ENCODE data around the gene ASPSCR1. TPM values are rescaled to one million over a fixed set of nuclear protein-coding genes. Genes with fewer than 3 reads are reported as not detected.

ASPSCR1 gene
- total and polyA plus RNA-seq, 2 donors from 2014 or later = 35.2 to 57.5 TPM

DNA sequence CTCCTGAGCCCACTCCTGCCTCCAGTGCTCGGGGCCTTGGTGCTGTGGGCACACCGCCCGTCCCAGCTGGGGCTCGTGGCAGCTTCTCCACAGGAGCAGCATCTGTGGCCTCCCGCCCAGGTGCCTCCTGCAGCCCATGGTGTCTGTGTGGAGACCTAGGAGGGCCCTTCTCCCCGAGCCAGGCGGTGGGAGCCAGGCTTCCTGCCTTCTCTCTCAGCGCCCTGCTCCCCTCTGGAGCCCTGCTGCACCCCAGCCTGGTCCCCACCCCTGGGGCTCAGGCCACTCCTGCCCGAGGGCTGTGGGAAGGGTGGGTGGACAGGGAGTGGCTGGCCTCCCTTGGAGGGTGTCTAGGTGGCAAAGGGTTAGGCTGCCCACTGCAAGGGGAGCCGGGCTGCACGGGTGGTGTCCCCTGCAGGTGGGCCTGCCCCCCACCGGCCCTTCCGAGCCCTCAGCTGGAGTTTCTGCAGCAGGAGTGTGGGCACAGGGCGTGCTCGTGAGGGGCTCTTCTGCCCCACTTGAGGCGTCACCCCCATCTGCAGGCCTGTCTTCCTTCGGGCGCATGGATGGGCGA, 34.3 kb downstream of the ASPSCR1 start:
- no peaks in the 10 kb centered on the region for H3K36me3 ChIP-seq (ENCODE audit: control insufficient read depth in 2 of 3, insufficient read depth in 3 of 3, low read length in 3 of 3)
- no peak overlapping the region for H3K9ac ChIP-seq (ENCODE audit: low read length in 3 of 3)
- no peaks in the 10 kb centered on the region for H3K27me3 ChIP-seq (ENCODE audit: control insufficient read depth, insufficient read depth, low read length)
- intact Hi-C loops (cut with DNase I) = loop anchor here (10.0 kb wide), 1 partner anchor 47 kb away; the partner anchor contains the start of gene NOTUM
- no peak for DNase-seq
- TF ChIP-seq, protein P1, sequence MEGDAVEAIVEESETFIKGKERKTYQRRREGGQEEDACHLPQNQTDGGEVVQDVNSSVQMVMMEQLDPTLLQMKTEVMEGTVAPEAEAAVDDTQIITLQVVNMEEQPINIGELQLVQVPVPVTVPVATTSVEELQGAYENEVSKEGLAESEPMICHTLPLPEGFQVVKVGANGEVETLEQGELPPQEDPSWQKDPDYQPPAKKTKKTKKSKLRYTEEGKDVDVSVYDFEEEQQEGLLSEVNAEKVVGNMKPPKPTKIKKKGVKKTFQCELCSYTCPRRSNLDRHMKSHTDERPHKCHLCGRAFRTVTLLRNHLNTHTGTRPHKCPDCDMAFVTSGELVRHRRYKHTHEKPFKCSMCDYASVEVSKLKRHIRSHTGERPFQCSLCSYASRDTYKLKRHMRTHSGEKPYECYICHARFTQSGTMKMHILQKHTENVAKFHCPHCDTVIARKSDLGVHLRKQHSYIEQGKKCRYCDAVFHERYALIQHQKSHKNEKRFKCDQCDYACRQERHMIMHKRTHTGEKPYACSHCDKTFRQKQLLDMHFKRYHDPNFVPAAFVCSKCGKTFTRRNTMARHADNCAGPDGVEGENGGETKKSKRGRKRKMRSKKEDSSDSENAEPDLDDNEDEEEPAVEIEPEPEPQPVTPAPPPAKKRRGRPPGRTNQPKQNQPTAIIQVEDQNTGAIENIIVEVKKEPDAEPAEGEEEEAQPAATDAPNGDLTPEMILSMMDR (IDR thresholded peaks at IDR 0.05; ENCODE audit: borderline replicate concordance, extremely low read depth, insufficient read depth) = no peak
- no peaks in the 10 kb centered on the region for H3K9me3 ChIP-seq (ENCODE audit: control insufficient read depth in 2 of 3, insufficient read depth in 1 of 3, low read length in 3 of 3)
- no peaks in the 10 kb centered on the region for H3K4me1 ChIP-seq (ENCODE audit: control insufficient read depth in 2 of 3, insufficient read depth in 2 of 3, low read depth in 1 of 3, low read length in 3 of 3)
- FAIRE-seq = no peak
- H3K4me3 ChIP-seq (ENCODE audit: low read length in 3 of 3) = no peak overlapping the region
- no peak overlapping the region for H3K27ac ChIP-seq (ENCODE audit: low read depth in 2 of 2, low read length in 2 of 2)

DNA sequence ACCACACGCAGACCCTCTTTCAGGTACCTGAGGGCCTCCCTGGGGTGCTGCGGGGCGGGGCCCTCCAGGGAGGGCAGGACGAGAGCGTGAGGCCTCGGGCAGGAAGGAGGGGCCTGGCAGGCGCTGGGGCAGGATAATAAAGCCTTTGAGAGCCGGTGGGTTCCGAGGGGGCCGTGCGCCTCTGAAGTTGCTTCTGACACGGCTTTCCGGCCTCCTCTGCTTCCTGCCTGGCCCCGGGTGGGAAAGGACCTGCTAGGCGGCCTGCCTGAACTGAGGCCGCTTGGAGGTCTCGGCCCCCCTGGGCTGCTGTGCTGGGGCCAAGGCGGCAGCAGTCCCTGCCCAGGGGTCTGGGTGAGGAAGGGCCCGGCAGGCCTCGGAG, 34.8 kb downstream of the ASPSCR1 start:
- DNase-seq = no peak
- Histone ChIP-seq H3K9ac (ENCODE audit: low read length in 3 of 3) (no peak overlapping the region), H3K36me3 (ENCODE audit: control insufficient read depth in 2 of 3, insufficient read depth in 3 of 3, low read length in 3 of 3) (no peaks in the 10 kb centered on the region), H3K4me1 (ENCODE audit: control insufficient read depth in 2 of 3, insufficient read depth in 2 of 3, low read depth in 1 of 3, low read length in 3 of 3) (no peaks in the 10 kb centered on the region), H3K27me3 (ENCODE audit: control insufficient read depth, insufficient read depth, low read length) (no peaks in the 10 kb centered on the region), H3K4me3 (ENCODE audit: low read length in 3 of 3) (no peak overlapping the region), H3K9me3 (ENCODE audit: control insufficient read depth in 2 of 3, insufficient read depth in 1 of 3, low read length in 3 of 3) (no peaks in the 10 kb centered on the region), H3K27ac (ENCODE audit: low read depth in 2 of 2, low read length in 2 of 2) (no peak overlapping the region)
- TF ChIP-seq, protein P1 (IDR thresholded peaks at IDR 0.05; ENCODE audit: borderline replicate concordance, extremely low read depth, insufficient read depth) = no peak
- no peak for FAIRE-seq
- intact Hi-C loops (cut with DNase I) = loop anchor here (10.0 kb wide), 1 partner anchor 47 kb away; the partner anchor contains the start of gene NOTUM

DNA sequence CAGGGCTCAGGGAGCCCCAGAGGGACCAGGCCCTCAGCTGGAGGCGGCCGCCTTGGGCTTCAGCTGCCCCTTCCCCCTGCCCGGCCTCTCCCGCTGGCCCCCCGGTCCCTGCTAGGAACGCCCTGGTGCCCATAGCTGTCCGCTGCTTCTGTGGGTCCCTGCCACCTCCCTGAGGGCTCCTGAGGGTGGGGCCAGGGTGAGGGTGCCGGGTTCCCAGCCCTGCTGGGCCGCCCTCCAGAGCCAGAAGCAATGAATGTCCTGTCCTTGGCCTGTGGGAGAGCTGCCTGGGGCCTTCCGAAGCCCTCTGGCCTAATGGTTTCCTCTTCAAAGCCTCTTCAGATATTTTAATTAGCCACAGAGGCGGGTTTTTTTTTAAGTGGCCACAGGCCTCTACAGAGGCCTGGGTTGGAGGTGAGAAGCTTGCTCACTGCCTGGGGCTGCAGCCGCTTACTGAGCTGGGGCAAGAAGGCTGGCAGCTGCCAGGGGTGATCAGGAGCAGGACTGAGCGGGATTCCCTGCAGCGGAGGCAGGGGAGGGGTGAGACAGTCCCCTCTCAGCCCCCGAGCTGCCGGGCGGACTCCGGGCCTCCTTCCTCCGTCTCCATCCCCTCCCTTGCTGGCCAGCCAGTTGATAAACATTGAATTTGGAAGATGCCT, 35.3 kb downstream of the ASPSCR1 start:
- H3K4me3 ChIP-seq (ENCODE audit: low read length in 3 of 3) = no peak overlapping the region
- intact Hi-C loops (cut with DNase I) = loop anchor here (10.0 kb wide), 1 partner anchor 48 kb away; the partner anchor contains the start of gene NOTUM
- no peak overlapping the region for H3K9ac ChIP-seq (ENCODE audit: low read length in 3 of 3)
- no peaks in the 10 kb centered on the region for H3K36me3 ChIP-seq (ENCODE audit: control insufficient read depth in 2 of 3, insufficient read depth in 3 of 3, low read length in 3 of 3)
- DNase-seq (no peak), FAIRE-seq (no peak)
- no peaks in the 10 kb centered on the region for H3K9me3 ChIP-seq (ENCODE audit: control insufficient read depth in 2 of 3, insufficient read depth in 1 of 3, low read length in 3 of 3)
- no peaks in the 10 kb centered on the region for H3K4me1 ChIP-seq (ENCODE audit: control insufficient read depth in 2 of 3, insufficient read depth in 2 of 3, low read depth in 1 of 3, low read length in 3 of 3)
- no peaks in the 10 kb centered on the region for H3K27me3 ChIP-seq (ENCODE audit: control insufficient read depth, insufficient read depth, low read length)
- TF ChIP-seq, protein P1 (IDR thresholded peaks at IDR 0.05; ENCODE audit: borderline replicate concordance, extremely low read depth, insufficient read depth) = no peak
- H3K27ac ChIP-seq (ENCODE audit: low read depth in 2 of 2, low read length in 2 of 2) = no peak overlapping the region

Measured in kidney (tissue), 14 donors.